Cardiac fibroblast (primary cell): ENCODE data around the gene TMCO4.

Source experiments
- DNase-seq, 2 donors: peaks; one replicate each; pipeline versions ENCODE4 v3.0.0 to v3.0.0-alpha.2; 2010; ENCODE audit warnings: low read depth in 2 of 2
- H3K4me3 ChIP-seq, 2 donors: replicated peaks in 1 of 2; 1 replicate in 1 of 2; 2 replicates in 1 of 2; pipeline ENCODE4 v1.5.1; 2011; ENCODE audit warnings: low read depth in 2 of 2, low read length in 2 of 2, mild to moderate bottlenecking in 2 of 2, moderate library complexity in 1 of 2
- CTCF ChIP-seq: IDR thresholded peaks from one replicate; pipeline ENCODE4 v1.5.1; 2011; ENCODE audit warnings: low read depth, mild to moderate bottlenecking, low read length, inconsistent platforms

Gene TMCO4

GRCh38 chr1:19633106-19633505 is 166.6 kb downstream of the TMCO4 start:
- DNase-seq, result no peak
- no peak for TF ChIP-seq CTCF
- no peak overlapping the region for H3K4me3 ChIP-seq
